Measurements from ENCODE around the gene TTC7B.

DNA sequence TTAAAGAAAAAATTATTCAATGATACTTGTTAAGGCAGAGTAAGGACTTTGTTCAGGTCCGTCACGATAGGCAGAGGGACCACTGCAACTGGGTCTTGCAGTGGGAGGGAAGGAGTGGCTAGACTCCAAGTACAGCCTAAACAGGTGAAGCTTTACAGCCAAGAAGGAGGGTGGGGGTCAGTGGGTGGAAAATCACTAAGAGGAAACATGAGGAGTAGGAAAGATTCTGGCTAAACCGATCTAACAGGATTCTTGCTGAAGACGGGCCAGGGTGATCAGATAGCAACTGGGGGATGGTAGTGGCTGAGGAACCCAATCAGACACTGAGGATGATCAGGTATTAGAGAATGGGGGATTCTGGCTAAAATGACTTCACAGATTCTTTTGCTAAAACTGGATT lies 100.2 kb downstream of the TTC7B start:
- no peak for TF ChIP-seq TAF1 (IDR thresholded peaks at IDR 0.05; ENCODE audit: borderline replicate concordance, low read depth, low read length)
- no peak for TF ChIP-seq POLR2A (IDR thresholded peaks at IDR 0.05; ENCODE audit: low read depth, low read length)
